Measurements from ENCODE around the gene HES5. TPM values are rescaled to one million over a fixed set of nuclear protein-coding genes. Genes with fewer than 3 reads are reported as not detected.

Gene HES5
- total RNA-seq, 1 donor from 2014 or later: not detected

DNA sequence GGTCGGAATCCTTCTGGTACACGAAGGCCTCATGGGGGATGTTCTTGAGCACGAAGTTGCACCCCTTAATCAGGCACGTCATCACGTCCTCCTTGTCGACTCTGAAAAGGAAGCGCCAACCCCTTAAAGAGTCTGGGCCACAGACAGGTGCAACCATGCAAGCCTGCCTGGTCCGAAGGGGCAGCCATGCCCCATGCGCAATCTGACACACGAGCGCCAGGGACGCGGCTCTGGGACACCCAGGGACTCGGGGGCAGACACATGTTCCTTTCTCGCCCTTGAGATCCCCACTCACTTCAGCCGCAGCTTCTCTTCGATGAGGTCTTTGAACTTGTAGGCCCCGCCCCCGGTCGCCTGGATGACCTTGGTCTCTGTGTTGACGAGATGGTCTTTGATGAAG is 9.3 kb downstream of the HES5 start:
- no peak overlapping the region for H3K27ac Mint-ChIP-seq
- no peak for TF ChIP-seq CTCF (IDR thresholded peaks at IDR 0.05; ENCODE audit: unreplicated experiment)
- no peaks in the 10 kb centered on the region for H3K27me3 Mint-ChIP-seq (ENCODE audit: low read depth)
- H3K36me3 Mint-ChIP-seq: peaks cover 22% of the 10 kb centered on the region
- no peak for DNase-seq (ENCODE audit: low spot score in 2 of 2, unreplicated experiment in 2 of 2)
- no peak overlapping the region for H3K4me3 Mint-ChIP-seq
- no peaks in the 10 kb centered on the region for H3K9me3 Mint-ChIP-seq
- H3K4me1 Mint-ChIP-seq: peaks cover 17% of the 10 kb centered on the region

- Mint-ChIP-seq H3K27ac (no peak overlapping the region), H3K36me3 (peaks cover 22% of the 10 kb centered on the region), H3K4me3 (no peak overlapping the region), H3K4me1 (peaks cover 14% of the 10 kb centered on the region), H3K9me3 (no peaks in the 10 kb centered on the region), H3K27me3 (ENCODE audit: low read depth) (no peaks in the 10 kb centered on the region)
- TF ChIP-seq CTCF (IDR thresholded peaks at IDR 0.05; ENCODE audit: unreplicated experiment): no peak
- DNase-seq (ENCODE audit: low spot score in 2 of 2, unreplicated experiment in 2 of 2): no peak
Measured at GRCh38 chr1:2520206-2520605, 9.9 kb downstream of the HES5 start.

DNA sequence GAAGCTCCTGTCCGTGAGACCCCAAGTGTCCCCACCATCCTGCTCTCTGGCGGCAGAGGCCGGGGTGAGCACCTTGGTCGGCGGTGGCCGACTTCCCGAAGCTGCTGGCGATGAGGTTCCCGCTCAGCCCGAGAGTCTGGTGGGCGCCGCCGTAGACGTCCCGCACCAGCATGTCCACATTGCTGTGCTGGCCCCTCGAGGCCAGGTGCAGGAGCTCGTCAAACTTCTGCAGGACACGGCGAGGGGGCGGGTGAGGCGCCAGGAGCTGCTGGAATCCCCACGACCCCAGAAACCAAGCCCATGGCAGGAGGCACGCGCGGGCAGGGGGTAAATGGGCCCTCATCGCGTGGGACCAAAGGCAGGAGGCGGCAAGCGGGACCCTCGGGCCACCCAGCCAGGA is 10.3 kb downstream of the HES5 start:
- Mint-ChIP-seq H3K9me3 (no peaks in the 10 kb centered on the region), H3K36me3 (peaks cover 22% of the 10 kb centered on the region), H3K27ac (no peak overlapping the region), H3K4me3 (no peak overlapping the region), H3K27me3 (ENCODE audit: low read depth) (no peaks in the 10 kb centered on the region), H3K4me1 (peaks cover 10% of the 10 kb centered on the region)
- TF ChIP-seq CTCF (IDR thresholded peaks at IDR 0.05; ENCODE audit: unreplicated experiment): no peak
- DNase-seq (ENCODE audit: low spot score in 2 of 2, unreplicated experiment in 2 of 2): no peak

- H3K9me3 Mint-ChIP-seq: no peaks in the 10 kb centered on the region
- no peak overlapping the region for H3K27ac Mint-ChIP-seq
- no peaks in the 10 kb centered on the region for H3K27me3 Mint-ChIP-seq (ENCODE audit: low read depth)
- DNase-seq (ENCODE audit: low spot score in 2 of 2, unreplicated experiment in 2 of 2): no peak
- H3K4me3 Mint-ChIP-seq: no peak overlapping the region
- H3K4me1 Mint-ChIP-seq: peaks cover 4% of the 10 kb centered on the region
- TF ChIP-seq CTCF (IDR thresholded peaks at IDR 0.05; ENCODE audit: unreplicated experiment): no peak
- peaks cover 22% of the 10 kb centered on the region for H3K36me3 Mint-ChIP-seq
Measured at GRCh38 chr1:2519029-2519685, 10.9 kb downstream of the HES5 start.

- peaks cover 22% of the 10 kb centered on the region for H3K36me3 Mint-ChIP-seq
- no peak overlapping the region for H3K27ac Mint-ChIP-seq
- no peak for DNase-seq (ENCODE audit: low spot score in 2 of 2, unreplicated experiment in 2 of 2)
- no peaks in the 10 kb centered on the region for H3K9me3 Mint-ChIP-seq
- no peaks in the 10 kb centered on the region for H3K27me3 Mint-ChIP-seq (ENCODE audit: low read depth)
- TF ChIP-seq CTCF (IDR thresholded peaks at IDR 0.05; ENCODE audit: unreplicated experiment): no peak
- no peak overlapping the region for H3K4me3 Mint-ChIP-seq
- H3K4me1 Mint-ChIP-seq: no peaks in the 10 kb centered on the region
Measured at GRCh38 chr1:2518528-2518927, 11.5 kb downstream of the HES5 start.

GRCh38 chr1:2517966-2518365 is 12.1 kb downstream of the HES5 start:
- no peaks in the 10 kb centered on the region for H3K9me3 Mint-ChIP-seq
- no peak overlapping the region for H3K27ac Mint-ChIP-seq
- no peaks in the 10 kb centered on the region for H3K4me1 Mint-ChIP-seq
- no peak overlapping the region for H3K4me3 Mint-ChIP-seq
- no peaks in the 10 kb centered on the region for H3K27me3 Mint-ChIP-seq (ENCODE audit: low read depth)
- no peak for TF ChIP-seq CTCF (IDR thresholded peaks at IDR 0.05; ENCODE audit: unreplicated experiment)
- H3K36me3 Mint-ChIP-seq: peaks cover 22% of the 10 kb centered on the region
- DNase-seq (ENCODE audit: low spot score in 2 of 2, unreplicated experiment in 2 of 2): no peak
